Right lobe of liver (tissue), 4 donors: ENCODE results near the gene ERC2.

Experiments
- CTCF ChIP-seq, 4 donors: fragments of 200-600 bp in 3 of 4; fragments of 450-650 bp in 1 of 4; IDR thresholded peaks; one replicate each; pipeline versions ENCODE4 v1.5.1 to v1.8.0; 2016 to 2022; ENCODE audit warnings: antibody characterized with exemption in 4 of 4, mild to moderate bottlenecking in 2 of 4
- POLR2A ChIP-seq: fragments of 450-650 bp; IDR thresholded peaks from one replicate; pipeline ENCODE4 v1.6.1; 2017; ENCODE audit warnings: antibody characterized with exemption, mild to moderate bottlenecking
- donor health status: DM: no; HTN: no; CAD: no.
- donor health status: DM: no; HTN: no; CAD: no.
- donor health status: DM: no; HTN: yes; CAD: no.

GRCh38 chr3:56132762-56133161, 335.5 kb downstream of the ERC2 start:
- TF ChIP-seq POLR2A (no peak), CTCF (IDR thresholded peaks at IDR 0.05) (no peak)
